Measurements from ENCODE around the gene KIF24. TPM values are rescaled to one million over a fixed set of nuclear protein-coding genes. Genes with fewer than 3 reads are reported as not detected.
A peak's percentile ranks its signal among the peaks of the same experiment; 100 is the strongest.

Gene KIF24
- total and polyA plus RNA-seq, 8 donors = 2.4 to 6.8 (median 4.9) TPM

DNA sequence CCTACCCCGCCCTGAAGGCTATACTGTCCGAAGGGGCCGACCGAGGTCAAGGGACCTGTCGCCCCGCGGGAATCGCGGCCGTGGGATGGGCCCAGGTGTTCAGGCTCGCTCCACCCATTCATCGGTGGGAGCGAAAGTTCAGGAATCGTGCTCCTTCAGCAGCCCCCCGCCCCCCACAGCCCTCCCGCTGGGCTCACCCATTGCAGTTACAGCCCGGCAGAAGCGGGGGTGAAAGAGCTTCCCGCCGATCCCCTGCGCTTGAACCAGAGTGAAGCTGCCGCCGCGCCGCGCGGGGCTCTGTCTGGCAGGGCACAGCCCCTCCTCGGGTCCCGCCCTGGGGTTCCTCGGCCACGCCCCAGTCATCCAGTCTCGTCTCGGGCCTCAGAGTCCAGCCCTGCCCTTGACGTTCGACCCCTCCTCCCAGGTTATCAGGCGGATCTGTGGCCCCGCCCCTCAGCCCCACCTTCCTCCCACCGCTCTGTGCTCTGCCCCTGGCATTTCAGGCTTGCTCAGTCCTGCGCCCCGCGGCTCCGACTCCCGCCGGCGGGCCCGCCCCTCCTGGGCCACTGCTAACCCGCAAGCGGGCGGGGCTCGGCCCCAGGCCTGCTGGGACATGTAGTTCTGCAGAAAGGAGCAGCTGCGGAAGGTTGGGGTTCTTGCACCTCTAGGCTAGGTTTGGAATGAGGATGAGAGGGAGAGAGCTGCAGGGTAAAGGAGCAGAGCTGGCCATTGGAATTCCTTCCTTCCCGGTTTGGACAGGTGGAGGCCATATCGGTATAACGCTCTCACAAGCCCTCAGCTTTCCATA, 47.7 kb upstream of the KIF24 start, which contains the start of gene MYORG:
MYORG (minus strand) TSS at position 303 of the 808 bp plus-strand sequence. CDS start 3,955 bp downstream, outside the sequence.
- peak; percentile 84 for ATAC-seq
- Histone ChIP-seq H3K27me3 (peaks cover 0 to 19% of the 10 kb centered on the region in 2 donors), H3K27ac (peak within 1 kb of the TSS; percentile 53 to 60), H3K36me3 (peaks cover 0 to 7% of the 10 kb centered on the region in 2 donors), H3K4me3 (peak within 1 kb of the TSS; percentile 58 to 62), H3K9me3 (no peaks in the 10 kb centered on the region), H3K4me1 (peaks cover 13 to 51% of the 10 kb centered on the region in 2 donors)
- intact Hi-C loops (cut with DNase I) = no loop called here
- peak; percentile 73 to 99 (median 94) for DNase-seq
- TF ChIP-seq, protein P1, sequence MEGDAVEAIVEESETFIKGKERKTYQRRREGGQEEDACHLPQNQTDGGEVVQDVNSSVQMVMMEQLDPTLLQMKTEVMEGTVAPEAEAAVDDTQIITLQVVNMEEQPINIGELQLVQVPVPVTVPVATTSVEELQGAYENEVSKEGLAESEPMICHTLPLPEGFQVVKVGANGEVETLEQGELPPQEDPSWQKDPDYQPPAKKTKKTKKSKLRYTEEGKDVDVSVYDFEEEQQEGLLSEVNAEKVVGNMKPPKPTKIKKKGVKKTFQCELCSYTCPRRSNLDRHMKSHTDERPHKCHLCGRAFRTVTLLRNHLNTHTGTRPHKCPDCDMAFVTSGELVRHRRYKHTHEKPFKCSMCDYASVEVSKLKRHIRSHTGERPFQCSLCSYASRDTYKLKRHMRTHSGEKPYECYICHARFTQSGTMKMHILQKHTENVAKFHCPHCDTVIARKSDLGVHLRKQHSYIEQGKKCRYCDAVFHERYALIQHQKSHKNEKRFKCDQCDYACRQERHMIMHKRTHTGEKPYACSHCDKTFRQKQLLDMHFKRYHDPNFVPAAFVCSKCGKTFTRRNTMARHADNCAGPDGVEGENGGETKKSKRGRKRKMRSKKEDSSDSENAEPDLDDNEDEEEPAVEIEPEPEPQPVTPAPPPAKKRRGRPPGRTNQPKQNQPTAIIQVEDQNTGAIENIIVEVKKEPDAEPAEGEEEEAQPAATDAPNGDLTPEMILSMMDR (IDR thresholded peaks at IDR 0.05) = no peak

GRCh38 chr9:34375901-34376595, 47.0 kb upstream of the KIF24 start:
- Histone ChIP-seq H3K27ac (peak overlapping the region; percentile 53 to 60), H3K27me3 (peaks cover 0 to 18% of the 10 kb centered on the region in 2 donors), H3K9me3 (no peaks in the 10 kb centered on the region), H3K4me3 (peak overlapping the region; percentile 58 to 62), H3K36me3 (peaks cover 0 to 15% of the 10 kb centered on the region in 2 donors), H3K4me1 (peaks cover 11 to 47% of the 10 kb centered on the region in 2 donors)
- ATAC-seq (peak; percentile 55), DNase-seq (peak in 3 of 4 donors; percentile 31 to 85 (median 63))
- intact Hi-C loops (cut with DNase I) = no loop called here
- TF ChIP-seq, protein P1 (IDR thresholded peaks at IDR 0.05) = no peak

DNA sequence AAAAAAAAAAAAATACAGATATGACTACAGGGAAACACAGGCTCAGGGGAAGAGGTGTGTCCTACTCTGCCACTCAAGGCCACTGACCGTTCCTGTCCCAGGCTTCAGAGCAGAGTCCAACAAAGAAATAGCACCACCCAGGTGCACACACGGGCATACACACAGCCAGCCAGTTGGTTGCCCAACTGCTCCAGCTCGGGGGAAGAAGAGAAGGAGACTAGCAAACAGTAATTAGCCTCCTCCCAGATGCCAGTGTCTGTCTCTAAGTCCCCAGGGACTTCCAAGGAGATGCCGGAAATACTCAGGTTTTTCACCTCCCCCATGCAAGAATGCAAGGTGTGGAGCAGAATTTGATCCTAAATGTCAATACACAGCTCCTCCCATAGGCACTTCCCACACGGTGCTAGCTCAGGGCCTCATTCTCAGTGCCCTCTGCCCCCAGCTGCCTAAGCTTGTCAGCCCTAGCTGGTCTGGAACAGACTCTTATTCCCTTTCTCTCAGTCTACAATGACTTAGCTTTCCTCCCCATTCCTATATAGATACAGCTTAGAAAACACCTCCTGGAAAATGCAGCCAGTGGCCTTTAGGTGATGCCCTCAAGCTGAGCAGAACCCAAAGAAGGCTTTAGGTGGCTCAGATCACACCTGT, 46.0 kb upstream of the KIF24 start:
- TF ChIP-seq, protein P1 (IDR thresholded peaks at IDR 0.05) = no peak
- Histone ChIP-seq H3K9me3 (no peaks in the 10 kb centered on the region), H3K36me3 (peaks cover 0 to 22% of the 10 kb centered on the region in 2 donors), H3K4me3 (no peak overlapping the region), H3K4me1 (peaks cover 4 to 37% of the 10 kb centered on the region in 2 donors), H3K27me3 (peaks cover 0 to 15% of the 10 kb centered on the region in 2 donors), H3K27ac (peak overlapping the region in 1 of 2 donors; percentile 35)
- DNase-seq = no peak
- peak; percentile 8 for ATAC-seq
- intact Hi-C loops (cut with DNase I) = no loop called here

DNA sequence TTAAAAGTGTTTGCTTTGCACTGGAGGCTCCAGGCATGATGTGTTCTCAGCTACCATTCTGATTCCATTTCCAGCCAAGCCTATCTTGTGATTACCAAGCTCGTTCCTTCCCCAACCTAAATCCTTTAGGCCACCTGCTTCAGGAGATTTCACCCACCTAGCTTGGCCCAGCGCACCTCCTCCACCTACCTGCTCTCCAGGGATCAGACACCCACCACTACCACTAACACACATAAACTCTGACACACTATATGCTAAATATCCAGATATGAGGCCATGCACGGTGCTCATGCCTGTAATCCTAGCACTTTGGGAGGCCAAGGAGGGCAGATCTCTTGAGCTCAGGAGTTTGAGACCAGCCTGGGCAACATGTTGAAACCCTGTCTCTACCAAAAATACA, 45.3 kb upstream of the KIF24 start:
- TF ChIP-seq, protein P1 (IDR thresholded peaks at IDR 0.05) = no peak
- Histone ChIP-seq H3K27ac (no peak overlapping the region), H3K9me3 (no peaks in the 10 kb centered on the region), H3K4me1 (peaks cover 0 to 30% of the 10 kb centered on the region in 2 donors), H3K36me3 (peaks cover 0 to 22% of the 10 kb centered on the region in 2 donors), H3K4me3 (no peak overlapping the region), H3K27me3 (peaks cover 0 to 15% of the 10 kb centered on the region in 2 donors)
- ATAC-seq (no peak), DNase-seq (no peak)
- intact Hi-C loops (cut with DNase I) = no loop called here

All from left lung (tissue), 10 donors.